HG03175 (cell line): ENCODE data around the gene ZMYND11.
"Not testable (repeated sequence)": the region's sequence is repeated elsewhere in the genome, so short reads cannot be mapped to it uniquely, and the experiment has no call there.

Experiments
- ATAC-seq: cut with Tn5 transposase; IDR thresholded peaks from one replicate; pipeline ENCODE4 v1.9.1; 2021; ENCODE audit warnings: mild to moderate bottlenecking, moderate library complexity; ENCODE audit not compliant: unreplicated experiment

The ZMYND11 gene

GRCh38 chr10:132946-133898 lies 2.0 kb upstream of the ZMYND11 start:
- no peak for ATAC-seq

- ATAC-seq: peak; percentile 53
These were observed 766 bp upstream of the ZMYND11 start for GRCh38 chr10:134247-135131.

GRCh38 chr10:135601-136464 lies 578 bp downstream of the ZMYND11 start:
- ATAC-seq: peak; percentile 26

GRCh38 chr10:136465-136762 lies 1.2 kb downstream of the ZMYND11 start:
- ATAC-seq: peak; percentile 23

- ATAC-seq: peak; percentile 34
These were observed 1.8 kb downstream of the ZMYND11 start for GRCh38 chr10:137031-137430.

GRCh38 chr10:137606-138005 lies 2.4 kb downstream of the ZMYND11 start:
- ATAC-seq: no peak

GRCh38 chr10:142371-142770 lies 7.1 kb downstream of the ZMYND11 start:
- no peak for ATAC-seq

- ATAC-seq: no peak
These were observed 17.7 kb downstream of the ZMYND11 start for GRCh38 chr10:152915-153314.

- no peak for ATAC-seq
These were observed 19.1 kb downstream of the ZMYND11 start for GRCh38 chr10:154348-154747.

GRCh38 chr10:167383-167782 lies 32.1 kb downstream of the ZMYND11 start:
- no peak for ATAC-seq

GRCh38 chr10:173741-174140 lies 38.5 kb downstream of the ZMYND11 start:
- no peak for ATAC-seq

GRCh38 chr10:176677-177076 lies 41.4 kb downstream of the ZMYND11 start:
- ATAC-seq: no peak

- no peak for ATAC-seq
These were observed 43.0 kb downstream of the ZMYND11 start for GRCh38 chr10:178208-178607.

GRCh38 chr10:178723-179122 lies 43.5 kb downstream of the ZMYND11 start:
- no peak for ATAC-seq

- no peak for ATAC-seq
These were observed 47.4 kb downstream of the ZMYND11 start for GRCh38 chr10:182441-183201.

- ATAC-seq: no peak
These were observed 48.9 kb downstream of the ZMYND11 start for GRCh38 chr10:184174-184573.

- no peak for ATAC-seq
These were observed 49.7 kb downstream of the ZMYND11 start for GRCh38 chr10:184911-185310.

GRCh38 chr10:185571-185970 lies 50.3 kb downstream of the ZMYND11 start:
- ATAC-seq: not testable (repeated sequence)

GRCh38 chr10:186911-187310 lies 51.7 kb downstream of the ZMYND11 start:
- ATAC-seq: no peak

GRCh38 chr10:188546-188945 lies 53.3 kb downstream of the ZMYND11 start:
- ATAC-seq: no peak
